NCI-H1417 treated with DMSO at 0.1 percent for 48 hours (cell line): ENCODE measurements around the gene ST6GALNAC1.

Source experiments
- DNase-seq: peaks from one replicate; lab custom pipeline; 2025; lab: John Stamatoyannopoulos, UW

Gene ST6GALNAC1

DNA sequence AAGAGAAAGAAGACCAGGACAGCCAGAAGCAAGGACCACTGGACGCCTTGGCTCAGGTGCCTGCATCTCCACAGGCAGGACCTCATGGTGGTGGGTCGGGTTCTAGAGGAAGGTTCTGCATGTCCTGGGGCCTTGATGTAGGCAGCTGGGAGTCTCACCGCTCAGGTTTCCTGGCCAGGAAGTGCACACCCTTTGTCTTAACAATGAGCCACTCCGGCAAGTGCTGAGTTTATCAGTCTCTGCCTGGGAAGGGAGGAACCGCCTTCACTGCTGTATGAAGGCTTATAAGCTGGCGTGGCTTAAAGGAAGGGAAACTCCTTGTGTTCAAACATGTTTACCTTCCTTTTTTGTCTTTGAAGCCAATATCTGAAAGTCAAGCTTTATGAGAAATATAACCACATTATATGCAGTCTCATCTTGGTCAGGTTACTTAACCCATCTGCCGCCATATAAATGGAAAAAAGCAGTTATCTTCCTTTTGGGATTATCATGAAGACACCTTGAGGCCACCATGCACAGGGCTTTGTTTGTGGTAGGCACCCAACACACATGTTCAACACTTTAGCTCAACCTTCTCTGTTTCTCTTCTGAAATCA, at the start of gene ST6GALNAC1:
TSS of gene ST6GALNAC1 (minus strand) at position 205 of the 596 bp plus-strand sequence. CDS start at position 86, 119 bp downstream.
- no peak for DNase-seq

DNA sequence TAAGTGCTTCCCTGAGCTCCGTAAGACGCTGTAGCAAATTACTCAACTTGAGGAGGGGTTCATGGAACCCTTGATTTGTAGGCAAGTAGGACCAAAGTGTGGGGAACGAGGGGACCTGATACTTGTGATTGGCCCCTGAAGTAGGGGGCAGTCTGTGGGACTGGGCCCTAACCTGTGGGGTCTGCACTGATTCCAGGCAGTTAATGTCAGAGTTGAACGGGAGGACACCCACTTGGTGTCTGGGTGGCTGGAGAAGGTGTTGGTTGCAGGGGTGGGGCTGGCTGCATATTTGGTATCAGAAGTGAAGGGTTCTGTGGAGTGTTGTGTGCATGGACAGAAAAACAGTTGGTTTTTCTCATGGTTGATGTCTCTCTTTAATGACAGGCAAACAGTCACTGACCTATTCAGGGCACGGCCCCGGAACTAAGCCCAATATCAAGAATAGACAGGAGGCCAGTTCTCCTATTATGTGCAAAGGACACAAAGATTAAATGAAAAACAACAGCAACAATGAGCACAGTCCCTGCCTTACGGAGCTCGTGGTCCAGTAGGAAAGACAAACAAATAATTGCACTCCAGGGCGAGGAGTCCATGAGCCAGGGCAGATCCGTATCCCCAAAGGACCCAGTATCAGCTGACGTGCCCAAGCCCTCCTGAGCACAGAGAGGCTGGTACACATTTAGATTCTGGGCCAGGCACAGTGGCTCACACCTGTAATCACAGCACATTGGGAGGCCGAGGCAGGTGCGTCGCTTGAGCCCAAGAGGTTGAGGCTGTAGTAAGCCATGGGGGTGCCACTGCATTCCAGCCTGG, 48.0 kb upstream of the ST6GALNAC1 start:
- DNase-seq: no peak

- no peak for DNase-seq
Observed at GRCh38 chr17:76690596-76691280, 47.2 kb upstream of the ST6GALNAC1 start.

DNA sequence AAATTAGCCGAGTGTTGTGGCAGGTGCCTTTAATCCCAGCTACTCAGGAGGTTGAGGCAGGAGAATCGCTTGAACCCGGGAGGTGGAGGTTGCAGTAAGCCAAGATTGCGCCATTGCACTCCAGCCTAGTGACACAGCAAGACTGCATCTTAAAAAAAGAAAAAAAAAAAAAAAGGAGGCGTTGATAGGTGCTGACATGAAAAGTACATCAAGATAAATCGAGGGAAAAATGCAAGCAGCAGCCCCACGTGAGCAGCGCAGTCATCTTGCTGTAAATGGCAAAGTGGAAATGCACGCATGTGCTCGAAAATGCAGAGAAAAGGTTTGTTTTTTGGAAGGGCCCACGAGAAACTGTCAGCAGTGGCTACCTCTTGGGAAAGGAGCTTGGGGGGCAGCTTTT, 46.3 kb upstream of the ST6GALNAC1 start:
- DNase-seq: no peak

DNA sequence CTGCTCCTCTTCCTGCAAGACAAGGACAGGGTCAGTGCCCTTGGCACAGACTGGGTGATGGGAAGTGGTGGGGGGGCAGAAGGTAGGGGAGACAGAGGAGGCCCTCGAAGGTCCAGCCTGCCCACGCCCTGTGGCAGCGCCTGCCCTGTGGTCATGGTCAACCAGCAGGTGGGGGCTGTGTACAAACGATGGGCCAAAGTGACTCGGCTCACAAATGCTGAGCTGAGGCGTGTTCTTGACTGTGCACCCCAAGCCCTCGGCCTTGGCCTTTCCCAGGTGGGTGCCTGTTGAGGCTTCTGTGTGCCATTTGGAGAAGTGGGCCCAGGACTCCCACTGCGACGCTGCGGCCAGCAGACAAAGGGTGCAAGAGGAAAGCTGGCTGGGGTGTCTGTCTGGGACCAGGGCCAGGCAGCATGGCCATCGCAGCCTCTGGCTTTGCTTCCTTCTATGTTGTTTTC, 44.6 kb upstream of the ST6GALNAC1 start:
- no peak for DNase-seq

- DNase-seq: no peak
Observed at GRCh38 chr17:76687298-76688164, 44.0 kb upstream of the ST6GALNAC1 start.

- no peak for DNase-seq
Observed at GRCh38 chr17:76686538-76687297, 43.2 kb upstream of the ST6GALNAC1 start.

DNA sequence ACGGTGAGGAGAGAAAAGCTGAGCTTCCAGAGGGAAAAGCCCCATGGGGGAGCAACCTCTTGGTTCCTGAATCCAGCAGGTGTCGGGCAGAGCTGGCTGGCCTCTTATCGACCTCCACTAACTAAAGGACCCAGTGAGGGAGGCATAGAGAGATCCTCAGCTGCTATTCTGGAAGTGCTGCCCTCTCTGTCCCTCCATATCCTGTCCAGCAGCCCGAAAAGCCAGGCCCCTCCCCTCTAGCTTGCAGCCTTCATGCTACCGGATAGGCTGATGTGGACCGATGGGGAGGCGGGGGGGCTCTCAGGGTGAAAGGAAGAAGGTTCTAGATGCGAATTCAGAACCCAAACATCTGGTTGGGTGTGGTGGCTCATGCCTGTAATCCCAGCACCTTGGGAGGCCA, 42.3 kb upstream of the ST6GALNAC1 start:
- no peak for DNase-seq

GRCh38 chr17:76685366-76685765, 41.8 kb upstream of the ST6GALNAC1 start:
- no peak for DNase-seq

DNA sequence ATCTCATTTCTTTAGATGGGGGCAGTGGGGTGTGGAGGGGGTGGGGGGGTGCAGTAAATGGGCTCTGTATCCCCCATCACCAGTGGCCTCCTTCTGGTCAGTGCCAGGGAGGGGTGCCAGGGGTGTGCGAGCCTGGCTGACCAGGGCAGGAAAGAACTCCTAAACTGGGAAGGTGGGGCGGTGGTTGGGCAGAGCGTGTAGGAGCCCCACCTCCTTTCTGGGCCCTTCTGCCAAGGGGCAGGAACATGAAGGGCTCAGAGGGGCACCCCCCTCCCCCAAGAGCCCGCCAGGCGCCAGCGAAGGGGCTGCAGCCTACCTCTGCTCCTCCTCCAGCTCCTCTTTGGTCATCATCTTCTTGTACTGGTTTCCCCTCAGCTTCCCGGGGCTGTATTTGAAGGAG, 41.2 kb upstream of the ST6GALNAC1 start:
- no peak for DNase-seq

DNA sequence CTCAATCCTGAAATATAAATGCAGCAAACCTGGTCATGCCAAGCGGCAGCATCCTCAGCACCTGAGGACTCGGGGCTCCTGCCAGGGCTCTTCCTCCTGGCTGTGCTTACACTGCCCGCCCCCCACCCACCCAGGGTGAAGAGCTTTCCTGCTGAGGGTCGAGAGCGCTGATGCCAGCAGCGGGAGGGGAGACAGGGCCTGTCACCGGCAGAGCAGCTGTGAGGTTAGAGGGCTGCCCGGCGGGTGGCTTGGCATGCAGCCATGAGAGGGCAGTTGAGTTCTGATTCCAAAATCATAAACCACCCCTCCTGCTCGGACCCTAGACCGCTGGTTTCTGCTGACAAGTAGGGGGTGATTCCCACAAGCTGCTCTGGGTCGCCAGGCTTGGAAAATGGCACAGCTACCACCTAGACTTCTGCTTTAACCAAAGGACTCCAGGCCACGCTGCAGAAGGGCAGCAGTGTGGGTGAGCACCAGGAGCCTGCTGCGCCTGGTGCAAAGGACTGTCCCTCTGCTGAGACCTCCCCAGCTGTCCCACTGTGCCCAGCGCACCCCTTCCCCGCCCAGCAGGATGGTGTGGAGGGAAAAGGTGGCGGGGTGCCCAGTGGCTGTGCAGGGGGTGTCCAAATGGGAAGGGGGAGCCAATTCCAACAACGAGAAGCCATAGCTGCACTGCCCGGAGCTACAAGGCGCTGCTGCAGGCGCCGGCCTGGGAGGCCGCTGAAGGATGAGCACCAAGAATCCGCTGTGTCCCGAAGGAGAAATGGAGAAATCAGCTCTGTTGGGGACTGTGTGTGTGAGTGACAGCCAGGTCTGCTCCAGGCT, 40.6 kb upstream of the ST6GALNAC1 start:
- no peak for DNase-seq

DNA sequence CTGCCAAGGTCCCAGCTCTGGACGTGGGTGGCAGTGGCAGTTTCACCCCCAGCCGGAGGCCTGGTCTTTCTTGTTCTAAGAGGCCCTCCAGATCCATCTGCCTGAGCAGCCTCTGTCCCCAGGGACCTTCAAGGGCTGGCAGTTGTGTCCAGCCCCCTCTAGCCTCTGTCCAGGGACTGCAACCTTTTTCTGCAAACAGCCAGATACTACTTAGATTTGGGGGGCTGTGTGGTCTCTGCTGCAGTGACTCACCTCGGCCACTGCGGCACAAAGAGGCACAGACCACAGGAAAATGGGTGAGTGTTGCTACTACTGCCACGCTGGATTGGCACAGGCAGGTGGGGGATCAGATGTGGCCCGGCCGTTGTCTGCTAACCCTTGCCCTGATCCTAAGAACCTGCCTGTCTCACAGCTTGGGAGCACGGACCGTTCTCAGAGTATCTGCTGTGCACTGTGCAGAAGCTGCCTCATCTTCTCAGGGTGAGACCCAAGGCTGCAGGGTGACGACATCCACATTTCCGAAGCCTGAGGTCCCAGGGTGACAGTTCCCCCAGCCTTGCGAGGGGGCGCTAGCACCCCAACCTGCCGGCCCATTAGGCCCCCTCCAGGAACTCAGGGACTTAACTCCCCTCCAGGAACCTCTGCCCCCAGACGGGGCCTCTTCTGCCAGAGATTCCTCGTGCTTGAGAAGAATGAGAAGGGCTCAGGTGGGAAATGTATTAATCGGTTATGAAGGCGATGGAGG, 39.6 kb upstream of the ST6GALNAC1 start:
- no peak for DNase-seq

- DNase-seq: no peak
Observed at GRCh38 chr17:76682296-76682695, 38.7 kb upstream of the ST6GALNAC1 start.

DNA sequence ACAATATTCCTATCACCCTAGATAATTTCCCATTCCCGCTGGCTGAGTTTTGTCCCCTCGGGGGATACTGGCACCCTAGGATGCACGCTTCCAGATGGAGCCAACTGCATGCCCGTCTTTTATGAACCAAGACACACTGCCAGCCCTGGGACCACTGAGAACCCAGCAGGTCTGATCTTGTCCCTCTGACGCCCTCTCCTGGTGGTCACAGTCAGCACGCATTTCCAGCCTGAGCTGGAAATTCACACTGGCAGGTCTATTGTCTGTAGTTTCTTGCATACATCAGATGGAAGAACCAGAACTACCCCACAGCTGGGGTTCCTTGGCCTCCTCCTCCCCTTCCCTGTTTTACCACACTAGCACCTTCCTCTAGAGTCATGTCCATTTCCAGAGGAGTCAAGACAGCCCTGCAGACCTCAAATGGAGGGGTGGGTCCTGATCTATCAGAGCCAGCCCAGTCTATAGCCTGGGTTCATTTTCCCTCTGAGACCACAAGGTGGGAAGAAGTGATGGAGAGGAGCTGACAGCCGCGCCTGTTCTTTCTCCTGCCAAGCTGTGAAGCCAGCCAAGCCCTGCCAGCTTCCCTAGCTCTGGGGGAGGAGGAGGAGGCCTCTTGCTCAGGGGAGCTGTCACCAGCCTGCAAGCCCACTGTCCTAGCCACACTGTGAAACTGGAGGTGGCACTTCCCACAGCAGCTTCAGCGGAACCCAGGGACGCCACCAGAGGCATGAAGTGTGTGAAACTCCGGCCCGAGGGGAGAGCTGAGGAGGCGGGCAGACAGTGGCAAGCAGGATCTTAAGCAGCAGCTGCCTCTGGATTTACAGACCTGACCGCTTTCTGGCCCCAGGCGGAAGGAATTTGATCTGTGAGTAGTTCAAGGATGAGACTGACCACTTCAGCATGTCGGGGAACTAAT, 37.9 kb upstream of the ST6GALNAC1 start:
- DNase-seq: no peak

DNA sequence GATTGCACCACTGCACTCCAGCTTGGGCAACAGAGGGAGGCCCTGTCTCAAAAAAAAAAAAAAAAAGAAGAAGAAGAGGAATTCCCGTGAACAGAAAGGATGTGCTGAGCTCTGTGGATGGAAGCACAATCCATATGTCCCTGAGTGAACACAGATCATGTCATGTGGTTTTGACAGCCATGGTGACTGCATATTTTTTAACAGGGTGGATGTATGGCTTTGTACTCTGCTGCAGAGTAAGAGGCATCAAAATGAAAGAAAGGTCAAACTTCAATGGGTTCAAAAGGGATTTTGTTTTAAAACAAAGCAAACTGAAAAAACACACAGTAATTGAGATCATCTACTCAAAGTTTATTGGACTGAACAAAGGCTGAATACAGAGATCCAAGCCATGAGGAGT, 35.7 kb upstream of the ST6GALNAC1 start:
- no peak for DNase-seq

GRCh38 chr17:76678330-76678729, 34.8 kb upstream of the ST6GALNAC1 start:
- DNase-seq: no peak

DNA sequence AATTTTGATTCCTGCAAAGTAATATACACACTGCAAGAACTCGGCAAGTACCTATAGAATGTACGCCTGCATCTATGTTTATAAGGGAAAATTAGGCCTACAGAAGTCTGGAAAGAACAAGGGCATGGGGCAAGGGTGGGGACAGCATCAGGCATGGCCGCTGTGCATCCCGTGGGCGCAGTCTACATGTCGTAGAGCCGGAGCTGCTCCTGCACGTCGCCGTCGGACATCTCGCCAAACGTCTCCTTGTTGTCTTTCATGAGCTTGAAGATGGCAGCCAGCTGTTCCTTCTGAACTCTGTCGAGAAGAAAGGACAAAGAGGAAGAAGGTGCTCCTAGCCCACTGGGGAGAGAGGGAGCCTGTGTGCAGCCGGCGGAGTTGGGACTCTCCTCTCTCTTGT, 33.8 kb upstream of the ST6GALNAC1 start:
- no peak for DNase-seq

DNA sequence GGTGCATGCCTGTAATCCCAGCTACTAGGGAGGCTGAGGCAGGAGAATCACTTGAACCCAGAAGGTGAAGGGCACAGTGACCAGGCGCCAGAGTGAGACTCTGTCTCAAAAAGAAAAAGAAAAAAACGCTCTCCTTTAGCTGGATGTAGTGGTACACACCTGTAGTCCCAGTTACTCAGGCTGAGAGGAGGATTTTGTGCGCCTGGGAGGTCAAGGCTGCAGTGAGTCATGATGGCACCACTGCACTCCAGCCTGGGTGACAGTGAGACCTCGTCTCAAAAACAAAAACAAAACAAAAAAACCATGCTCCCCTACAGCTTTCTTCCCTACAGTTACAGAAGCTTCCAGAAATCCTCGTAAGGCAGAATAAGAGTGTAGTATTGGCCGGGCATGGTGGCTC, 33.1 kb upstream of the ST6GALNAC1 start:
- DNase-seq: no peak

- no peak for DNase-seq
Observed at GRCh38 chr17:76675648-76676047, 32.1 kb upstream of the ST6GALNAC1 start.
